H1 (cell line): ENCODE measurements around the gene CABP1. TPM values are rescaled to one million over a fixed set of nuclear protein-coding genes. Genes with fewer than 3 reads are reported as not detected.

Experiments
- polyA plus RNA-seq, 7 experiments: library from polyadenylated mRNA; depleted of rRNA in 3 of 7; stranded (reverse) in 5 of 7; unstranded in 2 of 7; fragments of >200 nt in 5 of 7; fragments of 200-250 nt in 2 of 7; gene quantifications; 1 replicate in 5 of 7; 2 replicates in 1 of 7; 4 replicates in 1 of 7; pipeline versions ENCODE4 v1.2.1 to v1.2.3, GENCODE V29; 2011 to 2013; ENCODE audit warnings: missing spikeins in 2 of 7, mixed read lengths in 2 of 7
- total RNA-seq: library from RNA; stranded (reverse); fragmentation: NEBNext Ultra II Directional; extraction: Animal tissue kit (Norgen Biotek cat#: 25700); gene quantifications from 2 replicates; pipeline ENCODE4 v1.2.1, GENCODE V29; 2021

Gene CABP1
- total and polyA plus RNA-seq, 2 of the 8 experiments (the other 6 are each of a cell fraction or from before 2014, with no cell fraction given), result 3.9 to 7.4 TPM

Other genes with a start within 250 kb of the CABP1 start
- gene COX6A1, start 202.5 kb upstream of the CABP1 start, total RNA-seq, result 437 and 465 TPM in 2 replicates
- 2,792 and 3,254 TPM in 2 replicates for gene COX6A1, start 202.5 kb upstream of the CABP1 start, polyA plus RNA-seq (2011; rRNA removed)
- 58.5 and 63.4 TPM in 2 replicates for gene TRIAP1, start 194.2 kb upstream of the CABP1 start, total RNA-seq
- gene TRIAP1, start 194.2 kb upstream of the CABP1 start, polyA plus RNA-seq (2011; rRNA removed), result 20.8 and 42.0 TPM in 2 replicates
- gene GATC, start 194.2 kb upstream of the CABP1 start, total RNA-seq, result 30.4 and 34.2 TPM in 2 replicates
- gene GATC, start 194.2 kb upstream of the CABP1 start, polyA plus RNA-seq (2011; rRNA removed), result 13.2 and 13.6 TPM in 2 replicates
- gene SRSF9, start 170.9 kb upstream of the CABP1 start, total RNA-seq, result 304 and 307 TPM in 2 replicates
- 148 and 172 TPM in 2 replicates for gene SRSF9, start 170.9 kb upstream of the CABP1 start, polyA plus RNA-seq (2011; rRNA removed)
- gene DYNLL1, start 144.5 kb upstream of the CABP1 start, total RNA-seq, result 419 and 423 TPM in 2 replicates
- gene DYNLL1, start 144.5 kb upstream of the CABP1 start, polyA plus RNA-seq (2011; rRNA removed), result 314 and 488 TPM in 2 replicates
- gene COQ5, start 111.5 kb upstream of the CABP1 start, total RNA-seq, result 35.1 and 38.3 TPM in 2 replicates
- 23.5 and 35.8 TPM in 2 replicates for gene COQ5, start 111.5 kb upstream of the CABP1 start, polyA plus RNA-seq (2011; rRNA removed)
- gene RNF10, start 106.3 kb upstream of the CABP1 start, total RNA-seq, result 164 and 171 TPM in 2 replicates
- gene RNF10, start 106.3 kb upstream of the CABP1 start, polyA plus RNA-seq (2011; rRNA removed), result 63.0 and 71.6 TPM in 2 replicates
- gene POP5, start 59.2 kb upstream of the CABP1 start, total RNA-seq, result 54.7 and 59.7 TPM in 2 replicates
- gene POP5, start 59.2 kb upstream of the CABP1 start, polyA plus RNA-seq (2011; rRNA removed), result 105 and 124 TPM in 2 replicates
- 260 and 266 TPM in 2 replicates for gene MLEC, start 46.5 kb downstream of the CABP1 start, total RNA-seq
- gene MLEC, start 46.5 kb downstream of the CABP1 start, polyA plus RNA-seq (2011; rRNA removed), result 34.4 and 37.1 TPM in 2 replicates
- 50.1 and 51.9 TPM in 2 replicates for gene UNC119B, start 69.8 kb downstream of the CABP1 start, total RNA-seq
- 40.5 and 40.6 TPM in 2 replicates for gene UNC119B, start 69.8 kb downstream of the CABP1 start, polyA plus RNA-seq (2011; rRNA removed)
- 3.9 and 4.9 TPM in 2 replicates for gene ACADS, start 85.2 kb downstream of the CABP1 start, total RNA-seq
- 7.5 and 8.7 TPM in 2 replicates for gene ACADS, start 85.2 kb downstream of the CABP1 start, polyA plus RNA-seq (2011; rRNA removed)